GM23248 (cell line): ENCODE measurements around the gene BPIFA3.

Experiments used
- EZH2 ChIP-seq: fragments of 200-600 bp; sonication (generic); IDR thresholded peaks from 2 replicates; pipeline ENCODE4 v1.6.1; 2018; ENCODE audit warnings: antibody characterized with exemption, mild to moderate bottlenecking; ENCODE audit not compliant: insufficient read depth, poor library complexity, severe bottlenecking
- EZH2phosphoT487 ChIP-seq: fragments of 200-600 bp; sonication (generic); IDR thresholded peaks from 2 replicates; pipeline ENCODE4 v1.6.1; 2018; ENCODE audit warnings: antibody characterized with exemption, moderate library complexity, mild to moderate bottlenecking, low read depth; ENCODE audit not compliant: insufficient read depth

DNA sequence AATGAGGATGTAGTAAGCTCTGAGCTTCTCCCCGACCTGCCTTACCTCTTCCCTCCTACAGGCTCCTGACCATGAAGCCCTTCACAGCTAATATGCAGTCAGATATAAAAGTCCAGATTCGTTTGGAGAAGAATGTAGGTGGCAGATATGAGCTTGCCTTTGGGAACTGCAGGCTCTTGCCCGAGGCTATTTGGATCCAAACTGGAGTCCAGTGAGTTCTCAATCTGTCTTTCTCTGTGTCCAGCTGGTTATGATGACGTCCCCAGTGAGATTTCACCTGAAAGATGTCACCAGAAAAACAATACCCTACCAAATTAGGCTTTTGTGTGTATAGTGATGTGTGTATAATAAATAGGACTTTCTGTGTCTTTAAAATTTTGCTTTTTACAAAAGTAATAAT is 14.7 kb upstream of the BPIFA3 start:
- TF ChIP-seq EZH2 (no peak), EZH2phosphoT487 (no peak)
